Stimulated activated CD4-positive, alpha-beta T cell treated with anti-CD3 and anti-CD28 coated beads, Interleukin-12 subunit alpha, Interleukin-12 subunit beta, amount 100 ng/mL, for 4 hours (primary cell): ENCODE measurements around the gene ANGPT4.

Experiments used
- DNase-seq: peaks from one replicate; pipeline ENCODE4 v3.0.0-alpha.2; 2020

Gene ANGPT4

DNA sequence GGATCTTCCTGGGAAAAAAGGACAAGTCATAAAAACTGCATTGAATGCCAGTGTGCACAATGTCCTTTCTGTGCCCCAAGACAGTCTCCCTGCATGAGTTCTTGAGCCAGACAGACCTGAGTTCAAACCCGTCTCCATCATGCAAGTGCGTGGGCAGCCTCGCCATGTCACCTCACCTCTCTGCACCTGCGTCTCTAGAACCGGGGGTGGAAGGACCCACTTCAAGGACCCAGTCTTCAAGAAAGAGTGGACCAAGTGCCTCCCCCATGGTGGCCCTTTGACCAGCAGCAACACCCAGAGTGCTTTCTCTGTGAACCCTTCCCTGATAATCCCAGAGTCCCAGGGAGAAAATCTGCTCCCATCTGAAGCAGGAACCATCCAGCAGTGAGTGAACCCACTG is 23.5 kb upstream of the ANGPT4 start:
- DNase-seq = no peak

DNA sequence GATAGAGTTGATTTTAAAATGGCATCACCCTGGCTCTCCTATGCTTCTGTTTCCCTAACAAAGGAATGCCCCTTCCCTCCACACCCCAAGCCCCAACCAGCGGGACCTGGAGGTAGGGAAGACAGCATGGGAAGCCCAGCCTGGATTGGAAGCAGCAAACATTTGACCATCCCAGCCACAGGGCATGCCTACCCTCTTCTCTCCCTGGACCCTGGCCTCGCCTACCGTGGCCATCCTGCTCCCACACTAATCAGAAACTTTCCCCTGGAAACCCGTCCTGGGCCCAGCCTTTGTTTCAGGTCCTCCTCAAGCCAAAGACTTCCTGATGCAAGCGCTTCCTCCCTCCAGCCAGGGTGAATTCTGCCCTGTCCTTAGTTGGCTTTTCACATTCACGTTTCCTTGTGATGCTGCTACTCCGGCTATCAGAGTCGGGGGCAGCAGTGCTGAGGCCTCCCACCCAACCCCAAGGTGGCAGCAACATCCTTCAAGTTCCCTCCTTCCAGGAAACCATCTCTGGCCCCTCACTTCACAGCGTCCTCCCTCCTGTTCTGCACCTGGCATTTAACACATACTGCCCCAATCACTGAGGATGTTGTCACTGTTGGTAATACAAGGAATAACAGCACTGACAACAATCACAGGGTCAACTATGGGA is 18.2 kb upstream of the ANGPT4 start:
- DNase-seq = no peak

DNA sequence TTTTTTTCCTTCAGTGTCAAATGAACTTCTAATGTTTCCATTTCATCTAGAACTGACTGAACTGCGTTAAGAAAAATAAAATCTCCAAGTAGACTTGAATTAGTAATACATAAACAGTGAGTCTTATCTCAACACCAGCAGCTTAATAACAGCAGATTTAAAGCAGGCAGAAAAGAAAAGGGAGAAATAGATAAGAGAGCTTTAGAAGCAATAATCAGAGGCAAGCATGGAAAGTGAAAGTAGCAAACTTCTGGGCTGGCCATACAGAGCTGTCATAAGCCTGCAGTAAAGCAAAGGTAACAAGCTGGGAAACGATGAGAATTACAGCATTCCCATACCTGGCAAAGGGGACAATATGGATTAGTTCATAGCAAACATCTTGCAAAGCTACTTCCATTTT is 16.9 kb upstream of the ANGPT4 start:
- DNase-seq = no peak

DNA sequence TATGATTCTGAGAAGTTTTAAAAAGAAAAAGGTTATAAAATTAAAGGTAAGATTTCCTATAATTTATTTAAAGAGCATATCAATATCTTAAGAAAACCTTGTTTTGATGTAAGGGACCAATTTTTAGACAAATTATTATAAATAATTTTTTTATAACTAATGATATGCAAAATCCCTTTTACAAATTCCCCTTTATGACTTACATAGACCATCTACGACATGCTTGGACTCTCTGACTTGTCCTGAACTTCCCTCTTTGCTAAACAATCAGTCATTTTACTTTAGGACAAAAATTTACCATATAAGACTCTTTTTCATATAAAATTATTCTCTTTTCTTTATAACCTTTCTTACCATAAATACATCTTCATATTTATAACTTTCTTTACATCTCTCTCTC is 15.3 kb upstream of the ANGPT4 start:
- no peak for DNase-seq

DNA sequence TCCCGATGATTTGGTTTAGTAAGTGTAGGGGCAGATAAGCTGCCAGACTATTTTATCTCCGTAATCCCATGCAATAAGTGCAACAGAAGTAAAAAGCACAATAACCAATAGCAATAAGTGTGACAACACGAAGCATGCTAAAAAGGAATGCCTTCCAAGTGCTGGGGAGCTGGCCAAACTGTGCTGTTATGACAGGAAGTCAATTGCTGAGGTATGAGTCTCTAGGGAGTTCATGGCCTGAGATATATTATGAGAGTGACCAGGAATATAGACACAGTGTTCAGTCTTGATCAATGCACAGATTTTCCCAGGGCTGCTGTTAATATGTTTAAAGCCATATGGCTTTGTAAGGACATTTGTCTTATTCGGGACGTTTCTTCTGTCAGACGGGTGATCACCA is 10.5 kb upstream of the ANGPT4 start:
- no peak for DNase-seq

DNA sequence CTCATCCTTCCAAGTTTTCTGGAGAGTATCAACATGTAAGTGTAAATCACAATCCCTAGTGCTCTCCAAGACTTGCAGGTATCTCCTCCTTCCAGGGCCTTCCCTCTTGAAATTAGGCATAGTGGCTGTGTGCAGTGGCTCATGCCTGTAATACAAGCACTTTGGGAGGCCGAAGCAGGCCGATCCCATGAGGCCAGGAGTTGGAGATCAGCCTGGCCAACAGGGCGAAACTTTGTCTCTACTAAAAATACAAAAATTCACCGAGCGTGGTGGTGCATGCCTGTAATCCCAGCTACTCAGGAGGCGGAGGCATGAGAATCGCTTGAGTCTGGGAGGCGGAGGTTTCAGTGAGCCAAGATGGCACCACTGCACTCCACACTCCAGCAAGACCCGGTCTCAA is 9.4 kb upstream of the ANGPT4 start:
- DNase-seq = no peak

DNA sequence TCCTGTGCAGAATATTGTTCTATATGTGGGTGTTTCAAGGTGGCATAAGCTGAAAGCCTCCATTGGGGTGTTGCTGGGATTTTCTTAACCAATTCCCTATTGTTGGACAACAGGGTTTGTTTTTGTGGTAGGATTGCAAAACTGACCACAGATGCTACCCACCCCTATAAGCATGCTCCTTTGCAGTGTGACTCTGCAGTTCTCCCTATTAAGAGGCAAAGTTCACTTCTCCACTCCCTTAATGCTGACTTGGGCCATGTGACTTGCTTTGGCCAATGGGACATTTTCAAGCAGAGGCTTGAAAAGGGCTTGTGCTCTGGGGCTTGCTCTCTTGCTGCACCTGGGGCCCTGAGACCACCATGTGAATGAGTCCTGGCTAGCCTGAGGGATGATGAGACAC is 8.5 kb upstream of the ANGPT4 start:
- no peak for DNase-seq

DNA sequence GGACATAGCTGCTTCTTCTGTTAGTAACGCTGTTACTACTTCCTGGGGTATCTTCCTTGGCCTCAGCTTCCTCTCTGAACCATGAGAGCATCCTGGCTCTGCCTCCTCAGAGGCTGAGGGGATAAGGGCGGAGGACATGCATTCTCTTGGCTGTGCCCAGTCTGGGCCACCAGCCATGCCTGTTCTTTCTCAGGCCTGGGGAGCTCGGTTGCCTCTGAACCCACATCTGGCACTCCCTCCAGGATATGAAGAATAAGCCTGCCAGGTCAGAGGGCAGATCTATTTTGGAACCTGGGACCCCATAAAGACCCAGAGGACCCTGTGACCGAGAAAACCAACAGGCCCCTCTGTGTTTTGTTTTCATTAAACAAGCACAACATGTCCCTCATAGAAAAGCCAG is 6.6 kb upstream of the ANGPT4 start:
- DNase-seq = no peak

DNA sequence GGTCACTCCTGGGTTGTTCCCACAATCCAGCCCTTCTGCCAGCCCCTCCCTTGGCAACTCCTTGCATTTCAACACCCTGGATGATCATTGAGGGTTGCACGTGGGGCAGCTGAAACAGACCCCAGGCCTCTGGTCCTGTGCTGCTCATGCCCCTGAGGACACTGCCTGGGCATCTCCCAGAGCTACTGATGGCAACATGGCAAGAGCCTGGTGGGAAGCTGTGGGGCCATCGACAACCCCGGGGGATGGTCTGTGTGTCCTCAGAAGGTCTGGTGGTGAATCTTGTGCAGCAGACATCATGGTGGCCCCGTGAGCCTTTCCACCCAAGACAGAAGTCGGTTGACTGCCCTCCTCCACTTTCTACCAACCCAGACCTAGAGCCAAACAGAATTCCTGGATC is 4.9 kb upstream of the ANGPT4 start:
- DNase-seq = no peak

DNA sequence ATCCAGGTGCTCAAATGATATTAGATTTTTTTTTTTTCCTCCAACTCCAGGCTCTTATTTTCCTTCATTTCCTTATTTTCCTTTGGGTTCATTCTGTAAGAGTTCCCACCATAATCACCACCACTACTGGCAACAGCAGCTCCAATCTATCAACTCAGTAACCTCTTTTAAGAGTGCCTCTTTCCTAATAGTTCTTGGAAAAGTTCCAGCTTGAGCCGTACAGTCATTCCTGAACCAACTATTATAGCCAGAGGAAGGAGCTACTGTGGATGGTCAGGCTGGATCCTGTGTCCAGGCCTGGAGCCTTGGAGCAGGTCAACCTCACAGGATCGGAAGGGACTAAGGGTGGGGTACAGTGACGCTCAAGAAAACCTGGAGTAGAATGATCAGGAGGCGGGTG is 4.2 kb upstream of the ANGPT4 start:
- DNase-seq = no peak

DNA sequence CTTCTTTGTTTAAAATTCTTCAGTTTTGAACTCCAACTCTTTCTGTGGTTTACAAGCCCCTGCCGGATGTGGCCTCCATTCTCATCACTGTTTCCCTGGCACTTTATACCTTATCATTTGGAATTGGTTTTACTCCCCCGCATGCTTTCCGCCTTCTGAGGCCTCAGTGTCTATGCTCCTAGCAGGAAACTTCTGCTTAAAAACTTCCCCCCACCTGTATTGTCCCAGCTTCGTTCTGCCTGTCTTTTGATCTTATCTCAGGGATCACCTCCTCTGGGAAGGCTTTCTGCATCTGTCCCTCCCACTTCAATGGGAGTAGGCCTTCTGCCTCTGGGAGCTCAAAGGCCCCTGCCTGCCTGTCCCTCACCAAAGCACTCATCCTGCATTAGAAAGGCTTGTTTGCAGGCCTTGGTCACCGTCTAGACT is 3.4 kb upstream of the ANGPT4 start:
- no peak for DNase-seq

DNA sequence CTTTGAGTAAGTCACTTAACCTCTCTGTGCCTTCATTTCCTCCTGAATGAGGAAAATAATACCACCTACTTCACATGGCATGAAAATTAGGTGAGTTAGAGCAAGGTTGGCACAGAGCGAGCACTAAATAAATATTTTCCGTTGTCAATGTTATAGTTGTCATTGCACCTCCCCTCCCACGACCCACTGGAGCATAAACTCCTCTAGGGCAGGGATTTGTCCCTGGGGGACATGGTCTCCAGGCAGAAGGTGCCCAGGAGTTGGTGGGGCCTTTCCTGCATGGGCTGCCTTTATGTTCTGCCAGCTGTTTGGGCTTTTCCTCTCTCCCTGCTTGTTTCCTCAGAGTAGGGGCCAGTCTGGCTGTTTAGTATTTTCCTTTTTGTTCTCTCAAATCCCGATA is 1.3 kb upstream of the ANGPT4 start:
- DNase-seq = no peak

DNA sequence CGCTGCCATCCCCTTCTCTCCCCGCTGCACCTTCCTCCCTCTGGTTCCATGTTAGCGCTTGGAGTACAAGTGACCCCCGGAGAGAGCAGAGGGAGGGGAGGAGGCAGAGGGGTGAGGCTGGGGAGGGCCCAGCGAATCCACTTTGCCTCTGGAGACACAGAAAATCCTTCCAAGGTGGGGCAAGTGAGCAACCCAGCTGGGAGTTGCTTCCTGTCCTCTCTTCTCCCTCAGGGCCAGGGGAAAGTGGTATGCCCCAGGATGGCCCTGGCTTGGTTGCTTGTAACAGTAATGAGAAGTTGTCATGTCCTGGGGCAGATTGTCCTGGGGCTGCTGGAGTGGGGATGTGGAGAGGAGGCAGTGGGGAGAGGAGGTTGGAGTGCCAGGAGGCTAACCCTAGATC is 691 bp upstream of the ANGPT4 start:
- no peak for DNase-seq

DNA sequence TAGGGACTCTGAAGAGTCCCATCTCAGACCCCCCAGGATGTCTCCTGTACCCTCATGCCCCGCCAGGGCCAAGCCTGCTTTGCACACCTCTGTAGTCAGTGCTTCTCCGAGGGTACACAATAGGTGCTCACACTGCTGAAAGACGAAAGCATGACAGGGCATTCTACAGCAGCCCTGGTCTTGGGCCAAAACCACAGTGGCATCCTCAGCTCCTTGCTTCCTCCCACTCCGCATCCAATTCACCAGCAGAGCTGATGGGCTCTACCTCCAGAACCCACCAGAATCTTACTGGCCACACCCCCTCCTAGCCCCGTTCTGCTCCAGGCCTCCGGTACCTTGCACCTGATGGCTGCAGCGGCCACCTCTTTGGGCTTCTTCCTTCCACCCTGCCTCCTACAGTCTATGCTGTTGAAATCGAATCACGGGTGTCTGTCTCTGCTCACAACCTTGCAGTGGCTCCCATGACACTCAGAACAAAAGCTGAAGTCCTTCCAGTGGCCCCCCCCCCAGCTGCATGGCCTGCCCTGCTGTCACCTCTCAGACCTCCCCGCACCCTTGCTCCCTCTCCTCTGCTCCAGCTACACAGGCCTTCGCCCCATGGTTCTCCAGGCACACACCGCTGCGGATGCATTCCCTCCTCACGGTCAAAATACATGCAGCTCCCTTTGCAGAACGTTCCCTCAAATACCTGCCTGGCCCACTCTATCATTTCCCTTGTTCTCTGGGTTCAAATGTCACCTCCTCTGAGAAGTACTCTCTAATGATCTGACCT is 1.2 kb downstream of the ANGPT4 start:
- no peak for DNase-seq

DNA sequence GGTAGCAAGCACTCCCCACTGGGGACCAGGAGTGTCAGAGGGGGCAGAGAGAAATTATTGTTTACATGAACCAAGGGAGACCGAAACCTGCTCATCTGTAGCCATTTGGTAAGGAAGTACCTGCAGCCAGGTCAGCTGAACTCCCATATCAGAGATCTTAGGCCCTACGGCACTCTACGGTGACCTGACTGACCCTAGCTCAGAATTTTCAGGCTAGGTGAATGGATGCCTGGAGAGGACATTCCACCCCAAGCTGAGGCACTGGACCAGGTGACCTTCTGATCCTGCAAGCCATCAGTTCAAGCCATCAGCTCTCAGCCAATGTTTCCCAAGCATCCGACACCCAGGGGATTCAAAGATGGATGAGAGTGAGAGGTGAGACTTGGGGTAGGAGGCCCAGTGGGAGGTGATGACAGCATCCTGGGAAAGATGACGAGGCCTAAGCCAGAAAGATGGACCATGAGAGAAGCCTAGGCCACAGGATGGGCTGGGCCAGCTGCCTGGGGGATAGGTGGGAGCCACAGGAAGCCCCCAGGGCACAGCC is 2.8 kb downstream of the ANGPT4 start:
- DNase-seq = no peak

DNA sequence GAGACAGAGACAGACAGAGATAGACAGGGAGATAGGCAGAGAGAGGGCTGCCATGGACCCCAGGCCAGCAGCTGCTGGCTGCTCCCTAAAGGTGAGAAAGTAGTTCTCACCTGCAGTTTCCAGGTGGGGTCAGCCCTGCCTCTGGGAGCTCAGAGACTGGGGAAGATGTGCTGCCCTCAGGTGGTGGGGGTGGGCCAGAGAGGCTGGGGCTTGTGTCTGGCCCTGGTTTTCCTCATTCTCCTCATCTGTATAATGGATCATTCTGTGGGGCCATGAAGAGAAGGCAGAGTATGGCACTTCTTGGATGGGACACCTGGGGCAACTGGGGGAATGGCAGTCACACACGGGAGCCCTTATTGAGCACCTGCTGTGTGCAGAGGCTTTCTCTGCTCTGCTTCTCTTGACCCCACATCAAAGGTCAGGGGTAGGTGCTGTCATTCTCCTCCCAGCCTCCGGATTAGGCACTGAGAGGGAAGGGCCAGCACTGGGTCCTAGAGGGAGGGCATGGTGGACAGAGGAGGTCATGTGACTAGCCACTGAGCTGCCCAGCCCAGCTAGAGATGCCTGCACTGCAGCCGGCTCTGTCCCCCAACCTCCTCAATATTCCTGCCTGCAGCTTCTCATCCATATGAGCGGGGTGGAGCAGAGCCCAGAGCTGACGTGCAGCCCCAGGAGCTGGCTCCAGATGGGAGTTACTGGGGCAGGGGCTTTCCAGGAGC is 4.1 kb downstream of the ANGPT4 start:
- DNase-seq = no peak

DNA sequence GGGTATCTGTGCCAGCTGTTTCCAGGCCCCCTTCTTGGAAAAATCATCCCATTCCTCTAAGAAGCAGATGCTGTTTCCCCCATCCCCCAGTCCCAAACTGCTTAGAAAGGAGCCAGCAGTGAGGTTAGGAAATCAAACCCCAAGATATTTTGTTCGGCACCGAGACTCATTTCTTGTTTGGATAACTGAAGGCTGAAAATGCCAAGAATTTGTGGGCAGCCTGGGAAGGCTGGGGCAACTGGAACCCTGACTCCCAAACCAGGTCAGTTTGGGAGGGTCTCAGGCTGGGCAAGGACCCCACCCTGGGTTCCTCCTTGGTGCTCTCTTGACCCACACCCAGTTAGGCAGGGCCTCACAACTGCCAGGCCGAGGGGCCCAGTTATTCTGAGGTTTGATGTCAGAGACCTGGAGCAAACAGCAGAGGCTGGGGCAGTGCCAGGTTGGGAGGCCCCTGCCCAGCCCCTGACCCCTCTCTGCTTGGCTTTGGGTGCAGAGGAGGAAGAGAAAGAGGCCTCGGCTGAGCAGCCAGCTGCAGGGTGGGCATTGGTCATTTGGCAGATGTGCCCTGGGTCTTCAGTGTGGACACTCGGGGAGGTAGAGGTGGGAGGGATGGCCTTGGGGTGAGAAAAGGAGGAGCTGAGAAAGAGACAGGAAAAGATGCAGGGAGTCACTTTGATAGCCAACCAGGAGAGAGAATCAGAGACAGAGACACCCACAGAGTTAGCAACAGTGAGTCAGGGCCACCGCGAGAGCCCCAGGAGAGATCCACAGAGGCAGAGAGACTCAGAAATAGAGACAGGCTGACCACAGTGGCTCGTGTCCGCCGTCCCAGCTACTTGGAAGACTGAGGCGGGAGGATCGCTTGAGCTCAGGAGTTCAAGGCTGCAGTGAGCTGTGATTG is 5.0 kb downstream of the ANGPT4 start:
- no peak for DNase-seq

DNA sequence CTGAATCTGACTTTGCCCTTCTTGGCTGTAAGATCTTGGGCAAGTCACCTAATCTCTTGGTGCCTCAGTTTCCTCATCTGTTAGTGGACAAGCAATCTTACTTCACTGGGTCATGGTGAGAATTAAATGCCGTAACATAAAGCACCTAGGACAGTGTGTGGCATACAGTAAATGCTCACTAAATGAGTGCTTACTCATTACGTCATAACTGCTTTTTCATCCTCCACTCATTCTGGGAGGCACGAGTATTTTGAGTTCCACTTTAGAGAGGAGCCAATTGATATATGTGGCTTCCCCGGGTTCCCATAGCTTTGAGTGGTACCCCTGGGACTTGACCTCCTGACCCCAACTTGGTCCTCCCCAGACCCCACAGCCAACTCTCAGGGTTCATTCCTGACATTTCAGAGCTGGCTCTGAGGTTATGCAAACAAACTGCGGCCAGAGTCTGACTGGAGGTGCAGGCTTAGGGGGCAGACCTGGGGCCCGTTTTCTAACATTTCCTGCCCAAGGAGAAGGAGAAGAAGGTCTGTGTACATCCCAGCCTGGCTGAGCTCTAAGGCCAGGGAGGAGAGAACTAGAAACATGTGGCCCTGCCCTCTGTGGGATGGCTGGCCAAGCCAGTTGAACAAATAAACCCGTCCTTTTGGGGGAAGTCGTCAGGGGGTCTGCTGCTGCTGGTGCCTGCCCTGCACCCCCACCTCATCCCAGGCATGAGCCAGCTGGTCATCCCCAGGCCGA is 5.8 kb downstream of the ANGPT4 start:
- no peak for DNase-seq

DNA sequence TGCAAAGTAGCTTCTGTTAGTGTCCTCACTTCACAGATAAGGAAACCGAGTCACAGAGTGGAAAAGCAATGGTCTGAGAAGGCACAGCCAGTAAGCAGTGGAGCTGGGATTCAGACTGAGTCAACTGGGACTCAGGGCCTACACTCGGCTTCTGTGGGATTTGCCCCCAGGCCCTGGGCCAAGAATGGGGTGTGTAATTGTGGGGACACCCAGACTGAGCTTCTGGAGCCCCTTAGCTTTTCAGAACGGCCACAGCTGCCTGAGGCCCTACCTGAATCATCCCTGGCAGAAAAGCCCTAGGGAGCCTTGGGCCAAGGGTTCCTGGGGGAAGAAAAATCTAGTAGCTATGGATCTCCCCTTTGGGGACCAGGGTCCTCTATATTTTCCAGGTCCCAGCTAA is 6.5 kb downstream of the ANGPT4 start:
- DNase-seq = no peak

DNA sequence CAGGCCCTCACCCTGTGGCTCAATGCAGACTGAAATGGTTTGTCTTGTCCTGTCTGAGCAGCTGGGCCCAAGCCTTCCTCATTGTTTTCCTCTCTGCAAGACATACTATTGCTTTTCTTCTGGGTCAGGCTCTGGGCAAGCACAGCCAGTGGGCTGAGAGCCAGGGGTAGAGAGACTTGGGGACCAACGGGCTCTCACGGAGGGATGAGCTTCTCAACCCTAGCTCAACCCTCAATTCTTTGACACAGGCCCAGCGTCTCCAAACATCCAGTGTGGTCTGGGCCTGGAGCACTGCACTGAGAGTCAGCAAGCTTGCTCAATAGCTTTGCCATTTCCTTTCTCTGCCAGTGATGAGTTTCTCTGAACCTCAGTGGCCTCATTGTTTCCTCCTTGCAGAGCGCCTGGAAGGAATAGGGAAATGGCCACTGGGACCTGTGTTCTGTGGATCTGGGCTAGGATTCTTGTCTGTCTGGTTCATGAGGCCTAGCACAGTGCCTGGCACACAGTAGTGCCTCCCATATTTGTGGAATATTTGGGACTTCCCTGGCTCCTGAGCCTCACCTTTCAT is 9.3 kb downstream of the ANGPT4 start:
- no peak for DNase-seq

DNA sequence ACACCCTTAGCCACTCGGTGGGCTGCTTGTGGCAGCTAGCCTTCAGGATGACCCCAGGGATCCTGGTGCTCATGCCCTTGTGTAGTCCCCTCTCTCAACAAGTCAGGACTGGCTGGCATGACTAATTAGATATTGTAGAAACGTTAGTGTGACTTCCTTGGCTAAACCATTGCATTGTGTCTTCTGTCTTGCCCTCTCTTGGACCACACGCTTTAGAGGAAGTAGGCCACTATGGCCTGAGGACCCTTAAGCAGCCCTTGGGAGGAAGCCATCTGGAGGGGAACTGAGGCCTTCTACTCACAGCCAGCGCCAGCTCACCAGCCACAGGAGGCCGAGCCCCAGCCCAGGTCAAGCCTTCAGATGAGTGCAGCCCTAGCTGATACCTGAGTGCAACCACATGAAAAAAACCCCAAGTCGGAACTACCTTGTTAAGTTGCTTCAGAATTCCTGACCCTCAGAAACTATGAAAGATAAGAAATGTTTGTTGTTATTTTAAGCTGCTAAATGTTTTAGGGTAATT is 10.1 kb downstream of the ANGPT4 start:
- no peak for DNase-seq
